Fibroblast of upper back skin (primary cell): Measurements from ENCODE around the gene TRIM9.

Experiments
- DNase-seq: peaks from one replicate; pipeline ENCODE4 v3.0.0-alpha.2; 2013

Gene TRIM9

DNA sequence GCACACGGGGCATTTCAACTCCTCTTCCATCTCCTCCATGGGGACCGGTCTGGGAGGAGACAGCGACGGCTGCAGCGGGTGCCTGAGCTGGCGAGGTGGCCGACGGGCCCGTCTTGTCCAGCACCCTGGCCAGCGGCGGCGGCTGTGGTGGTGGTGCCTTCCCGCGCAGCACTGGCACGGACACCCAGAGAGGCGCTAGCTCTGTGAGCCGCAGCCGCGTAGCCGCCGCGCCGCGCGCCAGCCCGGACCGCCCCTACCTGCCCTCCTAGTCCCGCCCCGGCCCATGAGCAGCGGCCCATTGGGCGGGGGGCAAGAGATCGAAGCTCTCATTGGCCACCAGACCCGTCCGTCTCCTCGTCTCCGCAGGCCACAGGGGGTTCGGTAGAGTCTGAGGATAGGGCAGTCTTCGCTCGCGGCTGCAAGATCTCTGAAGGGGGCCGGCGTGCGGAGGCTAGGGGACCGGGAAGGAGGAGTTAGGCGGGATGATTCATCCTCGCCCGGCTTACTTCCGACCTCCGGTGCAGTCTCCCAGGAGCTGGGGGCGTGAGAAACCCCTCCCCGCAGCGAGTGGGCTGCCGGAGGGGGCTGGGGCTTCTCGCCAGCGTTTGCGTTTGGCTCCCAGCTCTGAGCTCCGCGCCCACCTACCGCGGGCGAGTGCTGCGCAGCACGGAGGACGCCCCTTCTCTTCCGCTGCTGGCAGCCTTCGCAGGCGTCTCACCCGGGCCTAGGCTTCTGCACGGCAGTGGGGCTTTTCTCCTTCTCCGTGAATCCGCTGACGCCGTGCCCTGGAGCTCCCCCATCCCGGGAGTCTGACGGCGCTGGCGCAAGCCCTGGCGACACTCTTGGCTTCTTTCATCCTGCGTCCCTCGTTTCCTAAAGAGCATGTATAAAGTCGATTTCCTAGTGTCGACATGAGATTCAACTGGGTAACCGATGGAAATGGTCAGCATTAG is at the start of gene TRIM9:
Gene TRIM9, minus strand, starts transcription at position 205 of the 953 bp plus-strand sequence. Its CDS starts 166 bp downstream, at position 39.
- peak; percentile 97 for DNase-seq

DNA sequence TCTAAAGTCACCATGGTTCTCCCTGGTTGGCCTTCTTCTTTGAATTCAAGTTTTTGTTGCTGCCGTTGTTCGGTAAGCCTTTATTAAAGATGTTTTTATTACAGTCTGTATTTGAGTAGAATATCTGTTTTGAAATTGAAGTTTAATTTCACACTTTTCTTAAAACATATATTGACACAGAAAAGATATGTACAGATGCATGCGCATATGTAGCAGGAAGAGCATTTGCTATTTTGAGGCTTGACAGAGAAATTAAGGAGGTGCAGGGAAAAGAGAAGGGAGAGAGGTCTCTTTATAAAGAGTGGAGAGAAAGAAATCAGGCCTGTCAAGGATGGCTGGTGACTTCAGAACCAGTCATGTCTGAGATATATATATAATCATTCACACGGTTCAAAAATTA is 46.0 kb upstream of the TRIM9 start:
- DNase-seq, result no peak

DNA sequence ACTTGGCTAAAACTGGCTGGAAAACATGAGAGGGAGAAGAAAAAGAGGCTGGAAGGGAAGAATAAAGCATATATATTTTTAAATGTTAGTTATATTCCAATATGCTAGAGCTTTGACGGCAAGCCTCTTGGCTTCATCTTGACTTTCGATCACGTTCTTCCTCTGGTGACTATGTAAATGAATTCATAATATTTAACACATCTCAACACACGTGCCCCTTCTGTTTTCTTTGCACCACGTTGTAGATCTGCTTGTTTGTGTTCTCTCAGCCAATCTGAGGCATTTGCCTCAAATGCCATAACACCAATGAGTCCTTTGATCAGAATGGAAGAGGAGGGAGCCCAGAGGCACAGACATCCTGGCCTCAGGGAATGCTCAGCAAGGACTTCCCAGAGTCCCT is 45.4 kb upstream of the TRIM9 start:
- DNase-seq, result no peak

DNA sequence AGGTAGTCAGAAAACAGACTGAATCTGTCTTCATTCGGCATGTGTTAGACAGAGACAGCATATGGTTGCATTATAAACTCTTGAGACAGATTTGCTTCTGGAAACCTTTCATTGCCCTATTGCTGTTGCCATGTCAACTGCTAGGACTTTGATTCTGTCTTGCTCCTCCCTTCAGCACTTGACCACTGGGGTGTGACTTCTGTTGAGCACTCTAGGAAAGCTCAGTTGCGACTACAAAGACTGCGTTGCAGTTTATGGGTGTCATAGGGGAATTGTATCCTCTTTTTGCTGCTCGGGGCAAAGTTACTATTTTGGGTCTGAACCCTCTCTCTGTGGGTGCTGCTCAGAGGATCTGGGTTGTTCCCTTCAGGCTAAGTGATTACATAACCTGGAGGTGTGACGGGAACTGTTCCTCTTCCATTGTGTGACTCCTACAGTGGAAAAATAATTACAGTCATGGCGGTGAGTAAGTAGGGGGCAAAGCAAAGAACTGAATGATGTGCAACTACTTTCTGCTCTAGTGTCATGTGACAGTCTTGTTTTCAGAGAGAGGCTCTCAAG is 44.3 kb upstream of the TRIM9 start:
- DNase-seq, result no peak

DNA sequence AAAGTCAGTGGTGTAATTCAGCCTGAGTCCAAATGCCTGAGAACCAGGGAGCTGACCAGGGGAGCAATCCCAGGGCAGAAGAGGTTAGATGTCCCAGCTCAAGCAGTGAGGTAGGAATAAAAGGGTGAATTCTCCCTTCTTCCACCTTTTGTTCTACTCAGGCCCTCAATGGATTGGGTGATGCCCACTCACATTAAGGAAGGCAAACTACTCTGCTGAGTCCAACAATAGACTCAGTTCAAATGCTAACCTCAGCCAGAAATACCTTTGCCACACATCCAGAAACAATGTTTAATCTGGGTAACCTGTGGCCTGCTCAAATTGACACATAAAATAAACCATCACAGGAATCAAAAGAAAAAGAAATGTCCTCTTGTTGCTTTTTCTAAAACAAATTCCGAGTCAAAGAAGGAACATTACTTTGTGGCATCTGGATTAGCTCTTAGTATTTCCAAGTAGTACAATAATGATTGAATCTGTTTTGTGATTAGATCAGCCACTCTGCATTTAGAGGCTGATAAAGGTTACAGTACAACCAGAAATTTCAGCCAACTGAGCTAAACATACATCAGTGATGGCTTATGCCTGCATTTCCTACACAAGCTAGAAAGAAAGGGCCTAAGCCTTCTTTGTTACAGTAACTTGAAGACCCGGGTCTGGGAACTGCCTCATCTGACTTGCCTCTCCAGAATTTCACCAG is 43.6 kb upstream of the TRIM9 start:
- no peak for DNase-seq

DNA sequence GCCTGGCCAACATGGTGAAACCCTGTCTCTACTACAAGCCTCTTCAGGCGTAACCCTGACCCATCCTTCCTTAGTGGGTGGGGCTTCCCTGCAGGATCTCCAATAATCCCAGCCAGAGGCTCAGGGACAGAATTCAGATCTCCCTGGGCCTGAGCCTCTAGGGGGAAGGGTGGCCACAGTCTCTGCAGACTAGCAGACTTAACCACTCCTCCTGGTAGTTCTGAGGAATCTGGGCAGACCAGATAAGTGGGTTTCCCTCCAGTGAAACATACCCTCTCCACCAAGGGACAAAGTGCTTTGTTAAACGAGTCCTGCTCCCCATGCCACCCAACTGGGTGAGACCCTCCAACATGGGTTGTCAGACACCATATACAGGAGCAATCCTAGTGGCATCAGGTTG is 36.6 kb upstream of the TRIM9 start:
- DNase-seq, result no peak

DNA sequence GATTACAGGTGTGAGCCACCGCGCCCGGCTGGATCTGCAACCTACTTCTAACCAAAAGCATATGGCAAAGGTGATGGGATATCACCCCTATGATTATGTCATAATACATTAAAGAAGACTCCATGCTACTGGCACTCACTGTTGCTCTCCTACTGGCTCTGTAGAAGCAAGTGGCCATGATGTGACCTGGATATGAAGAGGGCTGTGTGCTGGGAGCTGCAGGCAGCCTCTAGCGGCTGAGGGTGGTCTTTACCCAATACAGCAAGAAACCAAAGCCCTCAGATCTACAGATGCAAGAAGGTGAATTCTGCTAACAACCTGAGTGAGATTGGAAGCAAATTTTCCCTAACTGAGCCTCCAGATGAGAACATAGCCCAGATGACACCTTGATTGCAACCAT is 34.2 kb upstream of the TRIM9 start:
- no peak for DNase-seq

DNA sequence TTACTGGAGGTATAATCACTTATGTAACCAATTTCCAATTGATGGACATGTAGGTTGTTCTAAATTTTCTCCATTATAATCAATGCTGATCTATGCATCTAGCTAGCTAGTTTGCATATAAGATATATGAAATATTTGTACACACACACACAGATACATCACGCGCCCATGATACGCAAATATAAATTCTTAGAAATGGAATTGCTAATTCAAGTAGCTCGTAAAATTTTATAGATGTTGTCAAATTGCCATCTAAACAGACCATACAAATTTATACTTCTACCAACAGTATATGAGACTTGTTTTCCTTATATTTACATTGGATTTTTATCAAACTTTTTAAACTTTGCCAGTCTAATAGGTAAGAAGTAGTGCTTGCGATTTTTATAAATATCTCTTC is 29.1 kb upstream of the TRIM9 start:
- no peak for DNase-seq

DNA sequence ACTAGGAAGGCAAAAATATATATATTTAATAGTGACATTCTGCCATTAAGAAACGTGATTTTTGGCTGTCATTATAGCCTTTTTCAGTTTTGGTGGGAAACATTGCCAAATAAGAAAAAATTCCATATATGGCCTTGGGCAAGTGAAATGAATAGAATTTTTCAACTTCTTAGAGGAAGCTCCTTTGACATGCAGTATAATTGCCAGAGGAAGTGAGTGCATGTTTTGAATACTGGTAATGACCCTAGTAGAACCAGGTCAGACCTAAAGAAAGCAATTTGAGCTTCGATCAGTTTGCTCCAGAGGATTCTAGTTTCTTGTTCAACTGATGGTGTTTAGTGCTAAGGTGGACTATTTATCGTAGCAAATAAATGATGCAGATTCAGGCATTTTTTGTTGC is 26.2 kb upstream of the TRIM9 start:
- no peak for DNase-seq

DNA sequence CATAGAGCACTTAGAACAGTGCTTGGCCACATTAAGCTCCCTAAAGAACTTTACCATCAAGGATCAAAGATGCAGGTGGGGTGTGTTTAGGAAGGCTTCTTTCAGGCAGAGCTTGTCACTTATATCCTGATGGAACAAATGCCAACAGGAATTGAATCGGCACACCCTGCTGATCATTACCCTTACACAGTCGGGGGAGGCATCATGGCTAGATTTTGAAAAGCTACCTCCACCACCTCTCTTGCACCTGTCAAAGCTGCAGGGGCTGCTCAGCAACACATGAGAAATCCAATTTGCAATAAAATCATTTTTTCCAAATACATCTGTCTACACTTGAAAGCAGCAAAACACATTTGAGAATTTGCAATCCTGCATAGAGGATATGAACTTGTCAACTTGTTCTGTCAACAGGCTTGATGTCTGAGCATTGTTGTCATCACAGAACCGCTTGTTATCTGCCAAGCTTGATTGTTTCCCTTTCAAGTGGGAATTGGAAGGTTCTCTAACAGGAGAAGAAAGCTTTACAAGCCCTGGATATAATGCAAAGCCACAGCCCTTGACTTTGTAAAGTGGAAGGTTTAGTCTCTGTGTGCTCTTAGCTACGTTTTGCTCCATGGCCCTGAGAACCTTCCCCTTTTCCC is 24.6 kb upstream of the TRIM9 start:
- no peak for DNase-seq

DNA sequence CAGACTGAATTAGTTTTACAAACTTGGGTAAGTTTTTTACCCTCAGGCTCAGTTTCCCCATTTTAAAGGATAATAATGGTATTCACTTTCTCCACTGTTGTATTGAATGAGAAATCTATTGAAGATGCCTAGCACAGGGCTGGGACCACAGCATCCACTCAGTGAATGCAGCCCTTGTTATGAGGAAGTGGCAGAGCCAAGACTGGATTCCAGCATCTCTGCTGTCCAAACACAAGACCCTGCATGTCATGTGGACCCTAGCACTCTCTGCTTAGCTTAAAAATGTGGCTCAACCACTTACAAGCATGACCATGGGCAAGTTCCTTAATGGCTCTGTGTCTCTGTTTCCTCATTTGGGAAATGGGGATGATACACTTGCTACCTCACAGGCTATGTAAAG is 24.1 kb upstream of the TRIM9 start:
- no peak for DNase-seq

DNA sequence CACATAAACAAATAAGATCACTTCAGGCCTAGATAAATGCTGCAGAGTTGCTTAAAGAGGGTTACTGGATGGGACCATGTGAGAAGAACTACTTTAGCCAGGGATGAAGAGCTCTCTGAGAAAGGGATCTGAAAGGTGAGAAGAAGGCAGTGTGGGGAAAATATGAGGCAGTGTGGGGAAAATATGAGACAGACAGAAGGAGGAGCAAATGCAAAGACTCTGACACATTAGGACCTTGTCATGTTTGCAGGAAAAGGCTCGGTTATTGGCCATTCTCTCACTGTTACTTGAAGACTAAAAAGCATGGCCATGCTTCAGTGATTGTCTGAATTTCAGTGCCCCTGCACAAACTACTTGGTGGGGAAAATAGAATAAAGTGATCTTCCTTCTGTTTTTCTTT is 22.7 kb upstream of the TRIM9 start:
- DNase-seq, result no peak

DNA sequence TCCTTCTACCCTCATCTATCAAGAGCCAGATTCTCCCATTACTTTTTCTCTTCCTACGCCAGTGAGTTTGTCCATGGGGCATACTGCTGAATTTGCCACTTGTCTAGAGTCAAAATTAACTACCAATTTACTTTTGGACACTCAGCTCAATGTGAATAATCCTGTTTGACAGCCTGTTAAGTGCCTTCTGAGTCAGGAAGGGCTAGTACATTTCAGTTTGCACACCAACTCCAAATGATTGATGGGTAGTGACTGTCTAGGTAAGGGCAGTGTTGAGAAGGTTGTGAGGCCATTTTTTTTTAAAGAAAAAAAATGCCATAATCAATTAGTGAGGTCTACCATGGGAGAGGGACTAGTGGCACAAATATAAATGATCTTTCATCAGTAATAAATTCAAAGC is 21.8 kb upstream of the TRIM9 start:
- no peak for DNase-seq

DNA sequence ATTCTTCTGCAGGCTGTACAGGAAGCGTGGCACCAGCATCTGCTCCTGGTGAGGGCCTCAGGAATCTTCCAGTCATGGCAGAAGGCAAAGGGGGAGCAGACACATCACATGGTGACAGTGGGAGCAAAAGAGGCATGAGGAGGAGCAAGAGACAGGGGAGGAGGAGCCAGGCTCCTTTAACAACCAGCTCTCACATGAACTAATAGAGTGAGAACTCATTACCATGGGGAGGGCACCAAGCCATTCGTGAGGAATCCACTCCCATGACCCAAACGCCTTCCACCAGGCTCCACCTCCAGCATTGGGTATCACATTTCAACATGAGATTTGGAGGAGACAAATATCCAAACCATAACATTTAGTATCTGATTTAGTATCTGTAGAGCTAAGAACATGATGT is 14.7 kb upstream of the TRIM9 start:
- no peak for DNase-seq

DNA sequence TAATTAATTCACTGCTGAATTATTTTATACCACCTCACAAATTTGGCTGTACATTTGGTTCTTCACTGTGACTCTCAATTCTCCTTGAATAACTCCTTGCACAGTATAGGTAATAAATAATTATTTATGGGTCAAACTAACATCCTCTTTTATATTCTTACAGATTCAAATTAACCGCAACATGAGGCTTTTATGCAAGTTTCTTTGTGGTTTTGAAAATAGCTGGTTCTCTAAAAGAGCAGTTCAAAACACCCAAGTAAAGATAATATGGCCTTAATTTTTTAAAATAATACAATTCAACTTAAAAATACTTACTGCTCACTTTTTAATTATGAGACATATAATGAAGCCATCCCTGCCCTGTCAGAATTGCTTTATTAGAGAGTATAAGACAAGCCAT is 12.9 kb upstream of the TRIM9 start:
- no peak for DNase-seq

DNA sequence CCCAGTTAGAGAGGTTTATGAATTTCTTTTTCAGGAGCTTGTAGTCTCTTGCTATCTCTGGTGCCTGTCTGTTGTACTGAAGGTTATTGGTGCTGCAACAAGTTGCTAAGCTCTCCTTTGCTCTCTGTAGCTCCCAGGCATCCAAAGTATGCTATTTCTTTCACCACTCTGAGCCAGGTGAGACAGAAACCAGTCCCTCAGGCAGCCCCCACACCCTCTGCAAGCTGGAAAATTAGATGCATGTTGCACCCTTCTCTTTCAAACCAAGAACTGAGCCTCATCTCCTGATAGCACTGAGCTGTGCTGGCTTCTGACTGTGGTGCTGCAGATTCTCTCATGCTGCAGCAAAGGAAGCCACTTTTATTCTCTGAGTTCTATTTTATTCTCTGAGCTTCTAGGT is 9.6 kb upstream of the TRIM9 start:
- DNase-seq, result no peak

DNA sequence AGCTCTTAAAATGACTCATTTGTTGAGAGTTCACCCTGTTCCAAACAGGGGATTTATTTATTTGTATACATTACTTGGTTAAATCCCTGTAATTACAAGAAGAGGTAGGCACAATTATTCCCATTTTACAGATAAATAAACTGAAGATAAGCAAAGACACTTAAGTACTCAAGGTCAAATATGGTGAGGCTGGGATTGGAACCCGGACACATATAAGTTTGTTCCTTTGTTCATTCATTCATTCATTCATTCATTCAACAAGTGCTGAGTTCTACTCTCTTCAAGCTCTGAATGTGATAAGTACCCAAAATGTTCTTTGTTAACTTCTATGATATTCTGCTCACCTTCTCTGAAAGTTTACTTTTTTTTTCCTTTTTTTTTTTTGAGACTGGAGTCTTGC is 2.4 kb upstream of the TRIM9 start:
- no peak for DNase-seq

DNA sequence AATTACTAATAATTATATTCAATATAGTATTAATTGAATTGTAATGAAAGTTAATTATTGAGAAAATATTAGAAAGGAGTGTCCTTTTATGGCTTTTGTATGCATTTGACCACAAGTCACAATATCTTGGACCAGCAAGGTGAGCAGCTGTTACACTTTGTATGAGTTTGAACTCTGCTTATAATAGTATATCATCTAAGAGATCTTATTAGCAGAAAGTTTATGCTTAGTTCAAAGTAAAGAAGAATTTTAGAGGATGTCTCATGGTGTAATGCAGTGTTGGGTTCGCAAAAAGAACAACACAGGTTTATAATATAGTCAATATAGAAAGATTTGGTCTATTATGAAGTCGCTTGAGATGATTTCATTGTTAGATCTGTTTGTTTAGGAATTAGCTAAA is 2.0 kb upstream of the TRIM9 start:
- DNase-seq, result no peak

DNA sequence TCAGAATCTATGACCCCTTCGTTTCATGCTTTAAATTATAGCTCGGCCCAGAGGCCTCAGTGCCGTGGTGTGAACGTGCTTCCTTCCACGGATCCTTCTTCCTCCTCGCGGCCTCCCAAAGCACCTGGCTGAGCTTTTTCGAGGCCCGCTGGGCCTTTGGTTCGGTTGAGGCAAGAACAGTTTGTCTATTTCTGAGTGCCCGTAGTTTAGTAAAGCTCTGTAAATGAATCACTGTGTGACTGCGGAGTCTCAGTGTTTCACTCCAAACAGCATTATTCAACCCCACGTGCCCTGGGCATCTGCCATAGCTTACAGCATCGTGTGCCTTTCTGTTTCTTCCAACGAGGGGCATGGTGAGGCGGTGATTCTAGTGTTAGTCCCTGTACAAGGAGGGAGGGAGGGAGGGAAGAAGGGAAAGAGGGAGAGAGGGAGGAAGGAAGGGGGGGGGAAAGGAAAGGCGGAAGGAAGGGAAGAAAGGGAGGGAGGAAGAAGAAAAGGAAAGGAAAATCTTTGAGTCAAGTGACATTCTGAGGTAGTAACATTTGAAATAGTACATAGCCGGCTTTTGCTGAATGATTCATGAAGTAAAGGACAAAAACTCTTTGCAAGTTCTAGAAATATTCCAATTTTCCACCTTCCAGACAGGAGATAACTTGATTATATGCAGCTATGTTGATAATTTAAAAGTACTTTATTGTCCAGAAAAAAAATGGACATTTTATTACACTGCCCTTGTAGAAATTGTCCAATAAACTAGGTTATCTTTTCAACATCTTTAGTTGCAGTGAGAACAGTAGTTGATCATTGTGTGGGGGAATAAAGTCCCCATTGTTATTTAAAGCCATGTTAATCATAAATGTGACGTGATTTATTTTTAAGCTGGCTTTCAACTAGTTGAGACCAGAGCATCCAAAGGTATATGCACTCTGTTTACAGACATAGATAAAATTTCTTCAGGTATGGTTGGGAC is 1.2 kb upstream of the TRIM9 start:
- DNase-seq, result peak; percentile 13

DNA sequence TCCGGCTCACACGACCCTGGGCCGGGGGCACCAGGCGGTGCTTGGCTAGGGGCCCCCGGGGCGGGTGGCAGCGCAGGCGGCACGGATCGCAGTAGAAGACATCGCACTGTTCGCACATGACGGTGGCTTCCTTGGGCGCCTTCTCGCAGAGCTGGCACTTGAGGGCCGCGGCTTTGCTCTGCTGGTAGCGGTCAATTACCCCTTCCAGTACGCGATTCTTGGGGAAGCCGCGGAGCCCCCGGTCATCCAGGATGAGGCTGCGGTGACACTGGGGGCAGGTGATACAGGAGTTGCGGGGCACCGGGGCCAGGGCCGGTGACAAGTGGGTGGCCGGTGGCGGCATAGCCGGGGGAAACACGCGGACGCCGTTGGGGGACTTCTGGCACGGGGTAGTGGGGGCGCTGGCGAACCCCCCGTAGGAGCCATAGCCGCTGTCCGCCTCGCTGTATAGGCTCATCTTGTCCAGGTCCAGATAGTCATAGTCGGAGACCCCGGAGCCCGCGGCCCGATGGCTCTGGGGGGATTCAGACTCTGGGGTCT is 553 bp downstream of the TRIM9 start:
- DNase-seq, result no peak

DNA sequence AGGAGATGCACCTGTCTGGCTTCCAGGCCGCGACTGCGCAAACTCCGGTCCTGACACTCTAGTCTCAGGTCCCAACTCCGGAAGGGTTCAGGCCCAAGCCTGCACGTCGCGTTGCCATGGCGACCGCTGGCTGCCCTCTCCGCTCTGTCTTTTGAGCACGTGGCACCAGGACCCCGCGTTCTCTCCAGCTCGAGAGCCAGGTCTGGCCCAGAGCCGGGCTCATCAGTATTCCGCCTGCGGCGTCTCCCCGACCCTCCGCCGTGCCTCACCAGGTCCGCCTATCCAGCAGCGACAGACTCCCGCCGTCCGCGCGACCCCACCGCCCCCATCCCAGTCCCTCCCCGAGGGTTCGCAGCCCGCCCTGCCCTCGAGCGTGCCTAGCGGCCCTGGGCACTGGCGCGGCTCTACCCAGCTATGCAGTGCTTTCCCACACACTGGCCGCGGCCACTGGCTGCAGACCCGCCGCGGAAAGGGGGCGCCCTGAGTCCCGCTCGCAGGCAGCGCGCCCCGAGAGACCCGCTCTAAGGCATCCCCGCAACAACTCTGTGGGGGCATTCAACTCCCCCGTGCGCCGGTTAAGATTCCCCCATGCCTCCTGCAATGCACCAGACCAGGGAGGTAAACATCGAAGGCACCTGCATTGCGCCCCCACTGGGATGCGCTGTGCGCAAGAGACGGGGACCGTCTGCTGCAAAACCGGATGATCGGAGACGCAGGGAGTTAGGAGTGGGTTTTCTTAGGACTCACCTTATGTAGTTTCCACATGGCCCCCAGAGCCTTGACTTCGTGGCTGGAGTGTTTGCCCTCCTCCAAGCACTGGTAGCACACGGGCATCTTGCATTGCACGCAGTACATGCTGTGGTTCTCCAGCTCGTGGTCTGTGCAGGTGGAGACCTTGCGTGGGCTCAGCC is 1.3 kb downstream of the TRIM9 start:
- DNase-seq, result no peak
